22Rv1 (cell line): ENCODE measurements around the gene FBXO31.

ENCODE experiments used
- H3K27ac ChIP-seq: fragments of 450-650 bp; 2 replicates; pipeline ENCODE4 v1.5.1; 2017
- ZFX ChIP-seq: fragments of 450-650 bp; IDR thresholded peaks from 2 replicates; pipeline ENCODE4 v1.6.1; 2017; ENCODE audit warnings: antibody characterized with exemption, borderline replicate concordance
- TF ChIP-seq, protein P1 (sequence below): fragments of 450-650 bp; IDR thresholded peaks from 2 replicates; pipeline ENCODE4 v1.5.1; 2017; ENCODE audit warnings: mild to moderate bottlenecking

Gene FBXO31

GRCh38 chr16:87380403-87380802 is 3.2 kb downstream of the FBXO31 start:
- peak overlapping the region; percentile 71; the same call in 1 of the 2 replicates for H3K27ac ChIP-seq
- TF ChIP-seq, protein P1, sequence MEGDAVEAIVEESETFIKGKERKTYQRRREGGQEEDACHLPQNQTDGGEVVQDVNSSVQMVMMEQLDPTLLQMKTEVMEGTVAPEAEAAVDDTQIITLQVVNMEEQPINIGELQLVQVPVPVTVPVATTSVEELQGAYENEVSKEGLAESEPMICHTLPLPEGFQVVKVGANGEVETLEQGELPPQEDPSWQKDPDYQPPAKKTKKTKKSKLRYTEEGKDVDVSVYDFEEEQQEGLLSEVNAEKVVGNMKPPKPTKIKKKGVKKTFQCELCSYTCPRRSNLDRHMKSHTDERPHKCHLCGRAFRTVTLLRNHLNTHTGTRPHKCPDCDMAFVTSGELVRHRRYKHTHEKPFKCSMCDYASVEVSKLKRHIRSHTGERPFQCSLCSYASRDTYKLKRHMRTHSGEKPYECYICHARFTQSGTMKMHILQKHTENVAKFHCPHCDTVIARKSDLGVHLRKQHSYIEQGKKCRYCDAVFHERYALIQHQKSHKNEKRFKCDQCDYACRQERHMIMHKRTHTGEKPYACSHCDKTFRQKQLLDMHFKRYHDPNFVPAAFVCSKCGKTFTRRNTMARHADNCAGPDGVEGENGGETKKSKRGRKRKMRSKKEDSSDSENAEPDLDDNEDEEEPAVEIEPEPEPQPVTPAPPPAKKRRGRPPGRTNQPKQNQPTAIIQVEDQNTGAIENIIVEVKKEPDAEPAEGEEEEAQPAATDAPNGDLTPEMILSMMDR = no peak
- TF ChIP-seq ZFX = no peak

DNA sequence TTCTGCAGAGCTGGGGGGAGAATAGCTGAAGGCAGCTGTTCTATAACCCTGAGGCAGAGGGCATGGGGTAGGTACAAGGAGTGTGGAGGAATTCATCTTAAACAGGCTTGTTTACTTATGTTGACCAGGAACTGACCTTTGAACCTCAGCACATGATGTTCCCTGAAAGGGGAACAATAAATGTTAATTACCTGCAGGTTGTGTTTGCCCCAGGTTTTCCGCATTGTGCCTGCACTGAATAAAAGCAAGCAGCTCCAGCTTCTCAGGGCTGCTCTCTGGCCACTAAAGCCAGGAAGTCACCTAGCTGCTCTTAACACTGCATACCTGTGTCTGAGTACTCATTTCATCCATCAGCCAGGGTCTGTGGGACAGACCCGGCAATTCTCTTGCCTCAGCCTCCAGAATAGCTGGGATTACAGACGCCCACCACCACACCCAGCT is 4.2 kb downstream of the FBXO31 start:
- peak overlapping the region; percentile 71 for H3K27ac ChIP-seq

DNA sequence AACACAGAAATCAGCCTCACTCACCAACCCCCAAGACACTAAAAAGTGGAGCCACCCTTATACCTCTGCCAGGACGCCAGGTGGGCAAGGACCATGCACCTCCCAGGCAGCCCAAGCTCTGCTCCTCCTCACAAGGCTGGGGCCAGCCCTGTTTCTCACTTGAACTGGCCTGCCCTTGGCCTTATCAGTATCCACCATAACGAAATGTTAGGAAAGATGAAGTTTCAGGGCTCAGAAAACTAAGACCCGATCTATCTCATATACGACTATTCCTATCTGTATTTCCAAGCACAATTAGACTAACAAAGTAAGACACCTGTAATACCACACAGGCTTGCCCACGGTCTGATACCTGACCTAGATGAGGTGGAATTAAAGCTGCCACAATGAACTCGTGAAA is 6.9 kb downstream of the FBXO31 start:
- TF ChIP-seq, protein P1 = no peak

DNA sequence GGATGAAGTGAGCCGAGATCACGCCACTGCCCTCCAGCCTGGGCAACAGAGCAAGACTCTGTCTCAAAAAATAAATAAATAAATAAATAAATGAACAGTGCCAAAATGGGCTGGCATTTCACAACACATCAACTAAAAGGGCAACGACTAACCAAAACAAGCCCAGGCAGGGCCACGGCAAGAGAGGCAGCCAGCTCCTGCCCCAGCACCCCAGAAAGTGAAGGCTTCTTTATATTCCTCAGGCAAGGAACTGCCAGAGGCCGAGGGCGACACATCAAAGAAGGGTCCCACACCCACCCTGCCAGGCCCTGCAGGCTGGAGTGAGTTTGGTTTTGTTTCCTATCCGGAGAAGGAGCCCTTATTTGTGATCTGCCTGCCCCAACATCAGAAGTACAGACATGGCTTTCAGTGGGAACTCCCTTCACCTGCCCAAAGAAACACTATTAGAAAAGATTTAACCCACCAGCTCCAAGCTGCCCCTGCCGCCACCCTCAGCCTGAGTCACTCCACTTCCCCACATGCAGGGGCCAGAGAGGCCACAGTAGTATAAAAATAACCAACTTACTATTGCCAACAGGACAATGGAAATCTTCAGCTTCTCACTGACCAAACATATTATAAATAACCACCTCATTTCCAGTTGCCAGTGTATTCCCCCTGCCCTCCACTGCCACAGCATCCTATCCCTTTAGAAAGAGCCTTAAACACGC is 8.0 kb downstream of the FBXO31 start:
- no peak overlapping the region for H3K27ac ChIP-seq
- TF ChIP-seq, protein P1 = no peak
- no peak for TF ChIP-seq ZFX

More for the DNA sequence above, 6.9 kb downstream of the FBXO31 start:
- H3K27ac ChIP-seq = no peak overlapping the region

DNA sequence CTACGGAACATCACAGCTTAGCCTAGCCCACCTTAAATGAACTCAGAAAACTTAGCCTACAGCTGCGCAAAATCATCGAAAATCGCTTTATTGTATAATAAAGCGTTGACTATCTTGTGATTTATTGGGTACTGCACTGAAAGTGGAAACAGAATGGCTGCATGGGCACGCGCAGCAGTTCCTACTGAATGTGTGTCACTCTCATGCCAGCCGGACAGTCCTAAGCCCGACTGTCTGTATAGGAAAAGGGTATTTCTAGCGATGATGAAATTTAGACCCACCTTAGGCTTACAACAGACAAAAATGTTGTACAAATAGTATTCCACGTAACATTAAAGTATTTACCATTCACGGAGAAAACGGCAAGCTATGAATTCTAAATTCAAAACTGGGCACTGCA is 9.3 kb downstream of the FBXO31 start:
- TF ChIP-seq, protein P1 = no peak
- no peak for TF ChIP-seq ZFX

GRCh38 chr16:87372305-87372704 is 11.3 kb downstream of the FBXO31 start:
- H3K27ac ChIP-seq = no peak overlapping the region
- TF ChIP-seq, protein P1 = no peak
- TF ChIP-seq ZFX = no peak

More for the DNA sequence above, 9.3 kb downstream of the FBXO31 start:
- no peak overlapping the region for H3K27ac ChIP-seq

DNA sequence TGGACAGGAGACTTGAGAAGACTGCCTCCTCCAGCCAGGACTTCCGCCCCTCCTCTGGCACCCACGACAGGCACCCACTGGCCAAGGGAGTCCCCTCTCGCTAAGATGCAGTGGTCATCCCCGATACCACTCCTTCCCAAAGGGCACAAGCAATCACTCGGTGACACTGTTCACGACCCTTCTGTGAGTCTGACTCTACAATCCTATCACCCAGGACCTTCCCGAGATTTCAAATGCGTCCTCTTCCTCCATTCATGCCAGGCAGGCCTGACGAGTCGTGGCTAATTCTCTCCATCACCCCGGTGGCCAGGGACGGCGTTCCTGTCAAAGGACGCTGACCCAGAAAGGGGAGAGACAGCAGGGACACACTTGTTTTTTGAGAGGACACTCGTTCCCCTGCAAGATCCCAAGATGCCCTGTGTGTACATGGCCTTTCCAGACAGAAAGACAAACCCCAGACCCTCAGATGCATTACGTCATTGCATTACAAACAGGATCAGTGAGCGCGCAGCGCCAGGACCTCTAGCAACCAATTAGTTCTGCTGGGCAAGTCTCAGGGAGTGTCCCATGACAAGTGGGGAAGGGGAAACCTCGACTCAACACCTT is 12.2 kb downstream of the FBXO31 start:
- H3K27ac ChIP-seq = no peak overlapping the region
- TF ChIP-seq ZFX = no peak
- TF ChIP-seq, protein P1 = no peak
